Colonic mucosa (tissue), 4 donors: ENCODE data around the gene TTC28. TPM values are rescaled to one million over a fixed set of nuclear protein-coding genes. Genes with fewer than 3 reads are reported as not detected.

Source experiments
- DNase-seq: peaks from one replicate; pipeline ENCODE4 v3.0.0-alpha.2; 2020
- H3K27ac ChIP-seq: fragments of 200-600 bp; one replicate; pipeline ENCODE4 v1.8.0; 2021
- H3K27me3 ChIP-seq: fragments of 200-600 bp; one replicate; pipeline ENCODE4 v1.8.0; 2021
- H3K36me3 ChIP-seq: fragments of 200-600 bp; one replicate; pipeline ENCODE4 v1.8.0; 2021
- H3K4me1 ChIP-seq: fragments of 200-600 bp; one replicate; pipeline ENCODE4 v1.8.0; 2021; ENCODE audit warnings: mild to moderate bottlenecking
- H3K4me3 ChIP-seq: fragments of 200-600 bp; one replicate; pipeline ENCODE4 v1.8.0; 2021
- H3K9ac ChIP-seq, 2 donors: one replicate each; pipeline ENCODE4 v1.7.0; 2013; ENCODE audit warnings: control low read depth in 2 of 2, low read depth in 2 of 2, low read length in 2 of 2
- H3K9me3 ChIP-seq: fragments of 200-600 bp; one replicate; pipeline ENCODE4 v1.8.0; 2021
- intact Hi-C: fragments of 100-400 bp; cut with DNase I; formaldehyde crosslinking; loops from one replicate; pipeline ENCODE4 v1.14.1; 2022
- microRNA-seq: library from miRNA; unstranded; fragments of <30 nt; microRNA quantifications from one replicate; pipeline ENCODE4, GENCODE V29; 2019
- total RNA-seq, 2 donors: library from RNA; stranded (reverse); fragmentation: NEBNext Ultra II Directional in 1 of 2; extraction: Animal tissue kit (Norgen Biotek cat#: 25700) in 1 of 2; gene quantifications; one replicate each; pipeline ENCODE4 v1.2.1, GENCODE V29; 2021
- TF ChIP-seq, protein P1 (sequence below): fragments of 200-600 bp; IDR thresholded peaks from one replicate; pipeline ENCODE4 v1.8.0; 2022; ENCODE audit warnings: antibody characterized with exemption, mild to moderate bottlenecking
- donor health status: healthy.
- donor health status: DM: no; HTN: no; CAD: no.
- donor health status: DM: no; HTN: no; CAD: no.

The TTC28 gene
- total RNA-seq, 2 donors from 2014 or later = 6.6 to 9.2 TPM

GRCh38 chr22:27933186-27933983 is 746.3 kb downstream of the TTC28 start:
- no peak for DNase-seq
- H3K27ac ChIP-seq = no peak overlapping the region
- intact Hi-C loops = no loop called here
- no peaks in the 10 kb centered on the region for H3K9me3 ChIP-seq
- H3K9ac ChIP-seq = no peak overlapping the region
- no peaks in the 10 kb centered on the region for H3K36me3 ChIP-seq
- no peak overlapping the region for H3K4me3 ChIP-seq
- no peaks in the 10 kb centered on the region for H3K27me3 ChIP-seq
- TF ChIP-seq, protein P1, sequence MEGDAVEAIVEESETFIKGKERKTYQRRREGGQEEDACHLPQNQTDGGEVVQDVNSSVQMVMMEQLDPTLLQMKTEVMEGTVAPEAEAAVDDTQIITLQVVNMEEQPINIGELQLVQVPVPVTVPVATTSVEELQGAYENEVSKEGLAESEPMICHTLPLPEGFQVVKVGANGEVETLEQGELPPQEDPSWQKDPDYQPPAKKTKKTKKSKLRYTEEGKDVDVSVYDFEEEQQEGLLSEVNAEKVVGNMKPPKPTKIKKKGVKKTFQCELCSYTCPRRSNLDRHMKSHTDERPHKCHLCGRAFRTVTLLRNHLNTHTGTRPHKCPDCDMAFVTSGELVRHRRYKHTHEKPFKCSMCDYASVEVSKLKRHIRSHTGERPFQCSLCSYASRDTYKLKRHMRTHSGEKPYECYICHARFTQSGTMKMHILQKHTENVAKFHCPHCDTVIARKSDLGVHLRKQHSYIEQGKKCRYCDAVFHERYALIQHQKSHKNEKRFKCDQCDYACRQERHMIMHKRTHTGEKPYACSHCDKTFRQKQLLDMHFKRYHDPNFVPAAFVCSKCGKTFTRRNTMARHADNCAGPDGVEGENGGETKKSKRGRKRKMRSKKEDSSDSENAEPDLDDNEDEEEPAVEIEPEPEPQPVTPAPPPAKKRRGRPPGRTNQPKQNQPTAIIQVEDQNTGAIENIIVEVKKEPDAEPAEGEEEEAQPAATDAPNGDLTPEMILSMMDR = no peak
- H3K4me1 ChIP-seq = no peaks in the 10 kb centered on the region

- intact Hi-C loops = no loop called here
- no peak overlapping the region for H3K9ac ChIP-seq
- no peaks in the 10 kb centered on the region for H3K36me3 ChIP-seq
- no peaks in the 10 kb centered on the region for H3K9me3 ChIP-seq
- H3K27ac ChIP-seq = no peak overlapping the region
- DNase-seq = no peak
- no peaks in the 10 kb centered on the region for H3K4me1 ChIP-seq
- TF ChIP-seq, protein P1 = no peak
- no peaks in the 10 kb centered on the region for H3K27me3 ChIP-seq
- no peak overlapping the region for H3K4me3 ChIP-seq
Observed at GRCh38 chr22:27930331-27931060, 749.1 kb downstream of the TTC28 start.

Small RNAs within 50 kb of the gene (microRNA-seq; reads per million reads assigned to microRNA genes)
- gene MIR5739 = not detected

Other genes starting within 250 kb of the TTC28 start
- gene CHEK2, start 62.0 kb upstream of the TTC28 start, total RNA-seq = 10 to 100 TPM; 12.2 to 36.0 TPM
- 10 to 100 TPM; 11.7 to 15.6 TPM for gene HSCB, start 62.2 kb upstream of the TTC28 start, total RNA-seq
- gene CCDC117, start 92.9 kb upstream of the TTC28 start, total RNA-seq = 10 to 100 TPM; 21.2 to 24.9 TPM
- gene XBP1, start 120.7 kb upstream of the TTC28 start, total RNA-seq = 100 to 1,000 TPM; 210 to 251 TPM
- 10 to 100 TPM in 1 of 2 donors, 1 to 10 TPM in 1; 5.9 to 12.2 TPM for gene ZNRF3, start 203.7 kb upstream of the TTC28 start, total RNA-seq